GM18870 (cell line): ENCODE data around the gene ZCRB1.

Source experiments
- ATAC-seq: cut with Tn5 transposase; IDR thresholded peaks from one replicate; pipeline ENCODE4 v1.9.1; 2021; ENCODE audit warnings: moderate library complexity; ENCODE audit not compliant: unreplicated experiment

Gene ZCRB1

GRCh38 chr12:42281844-42282243 is 44.0 kb downstream of the ZCRB1 start:
- ATAC-seq = no peak

- ATAC-seq = no peak
Measured at GRCh38 chr12:42281278-42281677, 44.6 kb downstream of the ZCRB1 start.

DNA sequence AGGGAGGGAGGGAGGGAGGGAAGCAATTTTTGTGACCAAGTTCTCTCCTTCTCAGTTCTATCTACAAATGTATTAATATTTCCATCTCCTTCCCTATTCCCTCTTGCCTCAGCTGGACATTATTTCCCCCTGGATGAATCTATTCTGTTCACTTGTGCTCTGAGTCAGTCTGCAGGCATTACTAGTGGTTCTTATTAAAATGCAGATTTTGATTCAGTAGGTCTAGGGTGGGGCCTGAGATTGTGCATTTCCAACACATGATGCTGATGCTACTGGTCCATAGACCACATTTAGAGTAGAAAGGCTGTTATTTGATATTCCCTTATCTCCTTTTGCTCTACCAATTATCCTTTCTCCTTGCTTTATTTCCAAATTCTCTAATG is 47.8 kb downstream of the ZCRB1 start:
- no peak for ATAC-seq

- ATAC-seq = no peak
Measured at GRCh38 chr12:42277396-42278127, 48.3 kb downstream of the ZCRB1 start.

DNA sequence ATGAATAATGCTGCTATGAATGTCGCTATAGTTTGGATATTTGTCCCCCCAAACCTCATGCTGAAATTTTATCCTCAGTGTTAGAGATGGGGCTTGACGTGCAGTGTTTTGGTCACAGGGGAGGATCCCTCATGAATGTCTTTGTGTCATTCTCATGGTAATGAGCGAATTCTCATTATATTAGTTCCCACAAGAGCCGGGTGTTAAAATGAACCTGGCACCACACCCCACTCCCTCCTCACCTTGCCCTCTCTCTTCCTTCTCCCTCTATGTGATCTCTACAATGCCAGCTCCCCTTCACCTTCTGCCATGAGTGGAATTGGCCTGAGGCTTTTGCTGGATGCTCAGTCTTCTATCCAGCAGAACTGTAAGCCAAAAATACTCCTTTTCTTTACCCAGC is 50.4 kb downstream of the ZCRB1 start:
- no peak for ATAC-seq

DNA sequence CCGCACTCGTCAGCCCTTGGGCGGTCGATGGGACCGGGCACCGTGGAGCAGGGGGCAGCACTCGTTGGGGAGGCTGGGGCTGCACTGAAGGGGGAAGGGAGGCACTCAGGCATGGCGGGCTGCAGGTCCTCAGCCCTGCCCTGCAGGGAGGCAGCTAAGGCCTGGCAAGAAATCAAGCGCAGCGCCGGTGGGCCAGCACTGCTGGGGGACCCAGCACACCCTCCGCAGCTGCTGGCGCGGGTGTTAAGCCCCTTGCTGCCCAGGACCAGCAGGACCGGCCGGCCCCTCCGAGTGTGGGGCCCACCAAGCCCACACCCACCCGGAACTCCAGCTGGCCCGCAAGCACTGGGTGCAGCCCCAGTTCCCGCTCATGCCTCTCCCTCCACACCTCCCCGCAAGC is 52.2 kb downstream of the ZCRB1 start:
- no peak for ATAC-seq

- ATAC-seq = no peak
Measured at GRCh38 chr12:42270596-42270995, 55.3 kb downstream of the ZCRB1 start.

GRCh38 chr12:42267413-42268190 is 58.3 kb downstream of the ZCRB1 start:
- no peak for ATAC-seq

DNA sequence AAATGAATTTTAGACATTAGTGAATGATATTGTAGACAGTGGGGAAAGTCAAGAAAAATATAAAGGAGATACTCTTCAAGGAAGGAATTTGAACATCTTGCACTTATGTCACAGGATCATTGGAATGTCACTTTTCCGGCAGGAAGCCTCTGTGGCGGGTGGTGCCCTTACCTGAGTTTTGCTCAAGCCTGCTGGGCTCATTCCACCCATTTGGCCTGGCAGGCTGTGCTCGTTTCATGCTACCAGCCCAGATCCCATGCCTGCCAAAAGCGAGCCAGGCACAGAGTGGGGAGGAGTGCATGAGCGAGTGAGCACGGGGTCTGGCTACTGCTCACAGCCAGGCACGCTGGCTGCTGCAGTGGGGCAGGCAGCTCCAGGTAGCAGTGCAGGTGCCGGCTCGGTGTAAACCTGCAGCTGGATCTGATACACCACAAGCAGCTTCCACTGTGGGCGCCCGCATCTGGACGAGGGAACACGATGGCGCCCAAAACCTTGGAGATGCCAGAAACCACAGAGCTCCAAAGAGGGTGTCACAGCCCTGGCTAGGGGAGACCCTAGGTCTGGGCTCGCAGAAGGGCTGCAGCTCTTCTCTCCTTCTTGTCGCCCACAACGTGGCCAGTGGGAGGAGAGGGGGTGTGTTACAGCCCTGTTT is 59.2 kb downstream of the ZCRB1 start:
- ATAC-seq = no peak

DNA sequence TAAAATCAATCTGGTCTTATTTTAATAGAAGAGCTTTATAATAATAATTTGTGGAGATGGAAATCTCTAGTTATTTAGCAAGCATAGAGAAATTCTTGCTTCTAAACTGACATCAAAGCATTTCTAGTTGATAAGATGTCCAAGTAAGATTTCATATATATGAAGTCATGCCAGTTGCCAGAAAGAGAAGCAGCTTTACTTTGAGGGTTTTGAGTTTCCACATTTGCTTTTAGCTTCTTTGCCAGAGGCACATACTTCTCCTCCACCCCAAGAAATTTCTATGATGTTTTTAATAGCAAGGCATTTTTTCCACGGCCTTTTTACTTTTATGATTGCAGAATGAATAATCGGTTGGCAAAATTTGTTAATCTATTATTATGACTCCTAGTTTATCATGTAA is 63.6 kb downstream of the ZCRB1 start:
- ATAC-seq = no peak
